AG09319 (cell line): ENCODE results near the gene PCDHGB7.
"Not testable (repeated sequence)": the region's sequence is repeated elsewhere in the genome, so short reads cannot be mapped to it uniquely, and the experiment has no call there.

Experiments
- DNase-seq: peaks from one replicate; pipeline ENCODE4 v3.0.0-alpha.2; 2010; ENCODE audit warnings: low read depth; ENCODE audit errors: extremely low read depth
- CTCF ChIP-seq: IDR thresholded peaks from 2 replicates; pipeline ENCODE4 v1.5.1; 2011; ENCODE audit warnings: low read depth, mild to moderate bottlenecking, inconsistent platforms, low read length, moderate library complexity

Gene PCDHGB7

GRCh38 chr5:141417494-141418172 lies at the start of gene PCDHGB7:
TSS of gene PCDHGB7 (plus strand) at chr5:141417677. CDS start at chr5:141417860, 183 bp downstream.
- TF ChIP-seq CTCF, result peak; percentile 75
- peak; percentile 57 for DNase-seq

GRCh38 chr5:141369994-141370848 lies 47.3 kb upstream of the PCDHGB7 start, which contains the start of gene PCDHGB3:
TSS of gene PCDHGB3 (plus strand) at chr5:141370242. CDS start at chr5:141370395, 153 bp downstream.
- TF ChIP-seq CTCF, result peak; percentile 50
- DNase-seq, result no peak

- DNase-seq, result no peak
- TF ChIP-seq CTCF, result no peak
These were observed 45.7 kb upstream of the PCDHGB7 start for GRCh38 chr5:141371572-141372475.

GRCh38 chr5:141373673-141374317 lies 43.7 kb upstream of the PCDHGB7 start, which contains the start of gene PCDHGA6:
TSS of gene PCDHGA6 (plus strand) at chr5:141373891. CDS start at chr5:141374084, 193 bp downstream.
- peak; percentile 40 for TF ChIP-seq CTCF
- no peak for DNase-seq

- TF ChIP-seq CTCF, result no peak
- no peak for DNase-seq
These were observed 42.9 kb upstream of the PCDHGB7 start for GRCh38 chr5:141374627-141375026.

- DNase-seq, result not testable (repeated sequence)
These were observed 41.9 kb upstream of the PCDHGB7 start for GRCh38 chr5:141375444-141376155.
